ENCODE measurements around the gene PTAFR.

DNA sequence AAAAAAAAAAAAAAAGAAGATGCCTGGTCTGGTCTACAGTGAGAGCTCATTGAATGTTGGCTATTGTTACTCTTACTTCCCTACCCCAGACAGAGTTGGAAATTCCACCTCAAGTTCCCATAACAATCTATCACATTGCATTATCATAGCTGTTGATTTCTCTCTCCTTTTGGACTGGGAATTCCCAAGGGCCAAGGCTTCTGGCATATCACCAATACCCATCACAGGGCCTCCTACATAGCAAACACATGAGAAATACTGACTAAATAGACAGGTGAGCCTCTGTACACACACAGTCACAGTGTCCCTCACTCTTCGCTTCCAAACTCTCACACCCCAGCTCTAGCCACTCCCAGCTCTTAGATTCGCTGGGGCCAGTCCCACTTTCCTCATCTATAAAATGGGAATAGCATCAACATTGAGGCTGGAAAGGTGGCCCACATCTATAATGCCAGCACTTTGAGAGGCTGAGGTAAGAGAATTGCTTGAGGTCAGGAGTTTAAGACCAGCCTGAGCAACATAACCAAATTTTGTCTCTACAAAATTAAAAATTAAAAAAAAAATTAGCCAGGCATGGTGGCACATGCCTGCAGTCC, 6.4 kb downstream of the PTAFR start:
- TF ChIP-seq, protein P1, sequence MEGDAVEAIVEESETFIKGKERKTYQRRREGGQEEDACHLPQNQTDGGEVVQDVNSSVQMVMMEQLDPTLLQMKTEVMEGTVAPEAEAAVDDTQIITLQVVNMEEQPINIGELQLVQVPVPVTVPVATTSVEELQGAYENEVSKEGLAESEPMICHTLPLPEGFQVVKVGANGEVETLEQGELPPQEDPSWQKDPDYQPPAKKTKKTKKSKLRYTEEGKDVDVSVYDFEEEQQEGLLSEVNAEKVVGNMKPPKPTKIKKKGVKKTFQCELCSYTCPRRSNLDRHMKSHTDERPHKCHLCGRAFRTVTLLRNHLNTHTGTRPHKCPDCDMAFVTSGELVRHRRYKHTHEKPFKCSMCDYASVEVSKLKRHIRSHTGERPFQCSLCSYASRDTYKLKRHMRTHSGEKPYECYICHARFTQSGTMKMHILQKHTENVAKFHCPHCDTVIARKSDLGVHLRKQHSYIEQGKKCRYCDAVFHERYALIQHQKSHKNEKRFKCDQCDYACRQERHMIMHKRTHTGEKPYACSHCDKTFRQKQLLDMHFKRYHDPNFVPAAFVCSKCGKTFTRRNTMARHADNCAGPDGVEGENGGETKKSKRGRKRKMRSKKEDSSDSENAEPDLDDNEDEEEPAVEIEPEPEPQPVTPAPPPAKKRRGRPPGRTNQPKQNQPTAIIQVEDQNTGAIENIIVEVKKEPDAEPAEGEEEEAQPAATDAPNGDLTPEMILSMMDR (IDR thresholded peaks at IDR 0.05) = no peak
- TF ChIP-seq POLR2A (IDR thresholded peaks at IDR 0.05) = no peak

Data from uterus (tissue), 2 donors.